SIG-M5 (cell line): ENCODE results near the gene KLHL7.
"Not testable (repeated sequence)": the region's sequence is repeated elsewhere in the genome, so short reads cannot be mapped to it uniquely, and the experiment has no call there.

ENCODE experiments used
- DNase-seq: peaks from one replicate; lab custom pipeline; 2025; lab: John Stamatoyannopoulos, UW

Gene KLHL7

DNA sequence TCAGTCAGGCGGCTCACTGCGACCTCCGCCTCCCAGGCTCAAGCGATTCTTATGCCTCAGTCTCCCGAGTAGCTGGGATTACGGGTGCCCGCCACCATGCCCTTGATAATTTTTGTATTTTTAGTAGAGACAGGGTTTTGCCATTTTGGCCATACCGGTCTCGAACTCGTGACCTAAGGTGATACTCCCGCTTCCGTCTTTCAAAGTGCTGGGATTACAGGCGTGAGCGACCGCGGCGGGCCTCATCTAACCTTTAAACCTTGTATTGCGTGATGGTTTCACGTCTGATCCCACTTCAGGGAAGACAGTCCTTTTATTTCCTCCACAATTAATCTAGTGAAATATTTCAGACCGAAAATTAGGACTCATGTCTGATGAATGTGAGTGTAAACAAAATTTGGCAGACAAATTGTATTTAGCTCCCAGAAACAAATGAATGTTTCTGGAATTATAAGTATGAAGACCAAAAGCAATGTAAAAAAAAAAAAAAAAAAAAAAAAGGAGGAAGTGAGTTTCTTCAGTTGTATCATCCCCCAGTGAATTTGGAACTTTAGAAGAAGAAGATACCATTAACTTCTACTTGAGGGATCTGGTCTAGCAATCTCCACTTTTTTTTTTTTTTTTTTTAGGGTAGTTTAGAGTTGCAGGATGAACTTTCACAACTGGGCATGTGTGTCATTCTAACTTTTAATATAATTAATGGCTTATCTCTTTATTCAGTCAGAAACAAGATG, 77.9 kb downstream of the KLHL7 start:
- peak; percentile 20 for DNase-seq

DNA sequence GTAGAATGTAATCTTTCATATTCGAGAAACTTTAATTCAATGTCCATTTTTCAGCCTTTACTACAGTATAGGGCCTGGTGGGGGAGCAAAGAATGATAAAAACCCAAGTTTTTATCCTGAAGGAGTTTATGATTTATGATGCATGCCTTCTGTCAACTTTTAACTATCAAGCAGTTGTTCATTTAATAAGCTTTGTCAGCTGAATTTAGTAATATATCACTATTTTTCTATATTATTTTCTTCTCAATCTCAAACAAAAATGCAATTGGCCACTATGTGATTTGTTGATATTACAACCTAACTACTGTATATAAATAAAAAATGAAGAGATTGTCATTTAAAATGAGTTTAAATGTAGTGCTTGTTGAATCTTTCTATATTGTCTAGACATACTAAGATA, 78.7 kb downstream of the KLHL7 start:
- DNase-seq, result no peak

DNA sequence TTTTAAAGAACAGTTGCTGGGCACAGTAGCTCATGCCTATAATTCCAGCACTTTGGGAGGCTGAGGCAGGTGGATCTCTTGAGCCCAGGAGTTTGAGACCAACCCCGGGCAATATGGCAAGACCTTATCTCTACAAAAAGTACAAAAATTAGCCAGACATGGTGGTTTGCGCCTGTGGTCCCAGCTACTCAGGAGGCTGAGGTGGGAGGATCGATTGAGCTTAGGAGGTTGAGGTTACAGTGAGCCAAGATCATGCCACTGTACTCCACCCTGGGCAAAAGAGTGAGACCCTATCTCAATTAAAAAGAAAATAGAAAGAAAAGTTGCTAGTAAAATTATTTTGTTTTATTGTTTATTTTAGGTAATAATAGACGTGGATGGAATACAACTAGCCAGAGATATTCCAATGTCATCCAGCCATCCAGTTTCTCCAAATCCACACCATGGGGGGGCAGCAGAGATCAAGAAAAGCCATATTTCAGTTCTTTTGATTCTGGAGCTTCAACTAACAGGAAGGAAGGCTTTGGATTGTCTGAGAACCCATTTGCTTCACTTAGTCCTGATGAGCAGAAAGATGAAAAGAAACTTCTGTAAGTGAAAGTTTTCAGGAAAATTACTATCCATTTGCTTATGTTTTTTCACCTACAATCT, 79.2 kb downstream of the KLHL7 start:
- DNase-seq, result no peak

DNA sequence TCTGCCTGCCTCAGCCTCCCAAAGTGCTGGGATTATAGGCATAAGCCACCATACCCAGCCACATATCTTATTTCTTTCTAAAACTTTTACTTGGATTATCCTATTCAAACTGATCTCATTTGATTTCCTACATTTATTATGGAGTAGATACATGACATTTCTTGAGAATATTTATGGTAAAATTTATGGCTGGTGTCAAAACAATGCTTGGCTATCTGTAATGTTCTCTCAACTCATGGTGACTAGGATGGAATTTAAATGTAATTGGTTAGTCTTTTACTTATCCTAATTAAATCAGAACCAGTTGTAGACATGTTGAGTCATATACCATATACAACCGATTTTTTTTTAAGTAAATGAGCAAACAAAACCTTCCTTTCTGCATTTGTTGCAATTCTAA, 80.4 kb downstream of the KLHL7 start:
- DNase-seq, result no peak

DNA sequence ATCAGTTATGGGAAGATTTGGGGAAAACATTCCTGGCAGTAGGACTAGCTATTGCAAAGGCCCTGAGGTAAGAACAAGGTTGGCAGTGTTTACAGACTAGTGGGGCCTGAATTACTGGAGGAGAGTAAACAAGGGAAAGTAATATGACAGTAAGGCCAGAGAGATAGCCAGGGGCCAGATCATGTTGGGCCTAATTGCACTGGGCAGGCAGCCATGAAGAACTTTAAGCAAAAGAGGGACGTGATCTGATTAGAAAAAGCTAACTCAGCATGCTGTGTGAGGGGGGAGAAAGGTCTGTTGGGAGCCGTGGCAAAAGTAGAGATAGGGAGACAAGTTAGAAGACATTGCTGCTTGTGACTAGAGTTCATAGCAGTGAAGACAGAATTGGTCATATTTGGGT, 85.4 kb downstream of the KLHL7 start:
- no peak for DNase-seq

DNA sequence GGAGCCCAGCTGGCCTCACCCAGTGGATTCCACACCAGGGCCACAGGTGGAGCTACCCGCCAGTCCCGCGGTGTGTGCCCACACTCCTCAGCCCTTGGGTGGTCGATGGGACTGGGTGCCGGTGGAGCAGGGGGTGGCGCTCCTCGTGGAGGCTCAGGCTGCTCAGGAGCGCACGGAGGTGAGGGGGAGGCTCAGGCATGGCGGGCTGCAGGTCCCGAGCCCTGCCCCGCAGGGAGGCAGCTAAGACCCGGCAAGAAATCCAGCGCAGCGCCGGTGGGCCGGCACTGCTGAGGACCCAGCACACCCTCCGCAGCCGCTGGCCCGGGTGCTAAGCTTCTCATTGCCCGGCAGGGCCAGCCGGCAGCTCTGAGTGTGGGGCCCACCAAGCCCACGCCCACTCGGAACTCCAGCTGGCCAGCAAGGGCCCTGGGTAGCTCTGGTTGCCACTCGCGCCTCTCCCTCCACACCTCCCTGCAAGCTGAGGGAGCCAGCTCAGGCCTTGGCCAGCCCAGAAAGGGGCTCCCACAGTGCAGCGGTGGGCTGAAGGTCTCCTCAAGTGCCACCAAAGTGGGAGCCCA, 88.2 kb downstream of the KLHL7 start:
- not testable (repeated sequence) for DNase-seq

DNA sequence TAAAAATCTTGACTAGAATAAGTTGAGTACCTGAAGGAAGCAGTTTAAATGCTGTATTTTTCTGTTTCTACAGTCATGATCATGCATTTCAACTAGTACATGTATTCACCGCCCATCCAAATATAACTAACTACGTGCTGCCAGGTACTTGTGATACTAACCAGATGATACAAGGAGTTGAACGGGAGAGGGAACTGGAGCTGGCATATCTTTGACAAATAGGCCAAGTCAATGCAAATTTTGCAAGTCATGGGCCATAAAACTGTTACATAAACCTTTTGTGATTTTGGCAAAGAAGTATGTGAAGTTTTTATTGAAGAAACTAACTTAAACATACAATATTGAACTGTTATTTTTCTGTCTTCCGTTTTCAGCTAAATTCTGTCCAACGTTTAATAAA, 90.7 kb downstream of the KLHL7 start:
- no peak for DNase-seq

DNA sequence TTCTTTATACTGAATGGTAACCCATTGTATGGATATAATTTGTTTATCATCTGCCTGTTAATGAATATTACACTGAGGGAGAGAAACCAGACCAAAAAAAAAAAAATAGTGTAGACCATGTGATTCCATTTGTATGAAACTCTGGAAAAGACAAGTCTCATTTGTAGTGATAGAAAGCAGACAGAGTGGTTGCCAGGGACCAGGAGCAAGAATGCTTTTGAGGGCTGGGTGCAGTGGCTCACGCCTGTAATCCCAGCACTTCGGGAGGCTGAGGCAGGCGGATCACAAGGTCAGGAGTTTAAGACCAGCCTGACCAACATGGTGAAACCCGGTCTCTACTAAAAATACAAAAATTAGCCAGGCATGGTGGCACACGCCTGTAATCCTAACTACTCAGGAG, 92.2 kb downstream of the KLHL7 start:
- not testable (repeated sequence) for DNase-seq

DNA sequence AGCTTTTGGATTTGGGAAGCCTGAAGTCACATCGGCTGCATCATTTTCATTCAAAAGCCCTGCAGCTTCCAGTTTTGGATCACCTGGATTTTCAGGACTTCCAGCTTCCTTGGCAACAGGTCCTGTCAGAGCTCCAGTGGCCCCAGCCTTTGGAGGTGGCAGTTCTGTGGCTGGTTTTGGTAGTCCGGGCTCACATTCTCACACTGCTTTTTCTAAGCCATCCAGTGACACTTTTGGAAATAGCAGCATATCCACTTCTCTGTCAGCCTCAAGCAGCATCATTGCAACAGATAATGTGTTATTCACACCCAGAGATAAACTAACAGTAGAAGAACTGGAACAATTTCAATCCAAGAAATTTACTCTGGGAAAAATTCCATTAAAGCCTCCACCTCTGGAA, 94.7 kb downstream of the KLHL7 start:
- no peak for DNase-seq

DNA sequence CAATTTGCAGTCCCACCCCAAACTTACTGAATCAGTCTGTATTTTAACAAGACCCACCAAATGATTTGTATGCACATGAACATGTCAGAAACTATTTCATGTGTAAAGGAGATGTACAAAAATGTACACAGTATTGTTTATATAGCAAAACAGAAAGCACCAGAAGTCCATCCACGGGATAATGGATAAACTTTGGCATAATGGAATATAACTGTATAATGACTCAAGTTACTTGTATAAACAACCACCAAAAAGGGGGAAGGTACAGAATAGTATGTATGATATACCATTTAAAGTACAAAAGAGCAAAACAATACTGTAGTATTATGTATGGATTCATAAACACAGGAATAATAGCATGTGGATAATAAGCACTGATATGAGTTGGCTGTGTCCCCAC, 98.7 kb downstream of the KLHL7 start:
- DNase-seq, result no peak

DNA sequence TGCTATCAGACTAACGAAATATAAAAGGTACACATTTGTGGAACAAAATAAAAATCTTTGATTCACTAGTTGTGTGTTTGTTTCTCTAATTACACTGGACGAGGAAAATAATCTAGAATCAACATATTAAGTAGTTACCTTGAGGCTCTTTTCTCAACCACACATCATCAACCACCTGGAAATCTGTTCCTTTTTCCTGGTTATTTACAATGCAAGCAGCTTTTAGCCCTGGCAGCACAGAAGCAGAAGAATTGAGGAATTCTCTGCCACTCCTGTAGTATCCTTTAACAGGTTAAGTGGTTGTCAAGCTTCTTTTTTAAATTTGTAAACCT, 100.0 kb downstream of the KLHL7 start:
- no peak for DNase-seq

DNA sequence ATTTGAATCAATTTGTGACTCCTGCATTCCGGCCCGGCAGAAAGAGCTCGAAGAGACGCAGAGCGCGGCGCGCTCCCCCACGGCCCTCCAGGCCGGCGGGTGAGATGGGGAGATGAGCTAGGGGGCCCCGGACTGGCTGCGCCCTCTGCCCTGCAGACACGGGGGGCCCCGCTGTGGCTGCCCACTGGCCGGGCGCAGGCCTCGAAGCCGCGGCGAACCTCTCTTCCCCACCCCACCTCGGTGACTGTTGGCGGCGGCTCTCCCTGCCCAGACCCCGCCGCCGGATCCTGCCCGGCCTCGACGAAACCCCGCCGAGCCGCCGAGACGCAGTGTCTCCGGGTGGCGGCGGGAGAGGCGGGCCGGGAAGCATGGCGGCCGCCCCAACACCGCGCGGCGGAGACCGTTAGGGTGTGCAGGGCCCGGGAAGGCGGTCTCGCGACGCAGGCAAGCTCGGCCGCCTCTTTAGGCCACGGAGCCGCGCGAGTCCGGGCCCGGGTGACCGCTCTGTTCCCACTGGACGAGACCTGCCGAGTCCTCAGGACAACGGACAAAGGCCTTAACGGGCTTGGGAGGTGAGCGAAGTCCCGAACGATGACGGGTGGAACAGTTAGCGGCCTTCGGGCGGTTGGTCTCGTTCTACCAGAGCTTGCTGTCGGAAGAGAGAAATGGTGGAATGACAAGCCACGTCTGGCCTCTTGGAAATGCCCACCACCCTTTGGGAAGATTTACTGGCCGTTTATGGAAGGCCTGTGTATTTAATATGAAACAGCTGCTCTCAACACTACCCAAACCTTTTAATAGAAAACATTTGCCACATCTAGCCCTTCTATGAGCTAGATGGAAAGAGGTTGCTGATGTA, 100.6 kb downstream of the KLHL7 start:
- DNase-seq, result no peak

DNA sequence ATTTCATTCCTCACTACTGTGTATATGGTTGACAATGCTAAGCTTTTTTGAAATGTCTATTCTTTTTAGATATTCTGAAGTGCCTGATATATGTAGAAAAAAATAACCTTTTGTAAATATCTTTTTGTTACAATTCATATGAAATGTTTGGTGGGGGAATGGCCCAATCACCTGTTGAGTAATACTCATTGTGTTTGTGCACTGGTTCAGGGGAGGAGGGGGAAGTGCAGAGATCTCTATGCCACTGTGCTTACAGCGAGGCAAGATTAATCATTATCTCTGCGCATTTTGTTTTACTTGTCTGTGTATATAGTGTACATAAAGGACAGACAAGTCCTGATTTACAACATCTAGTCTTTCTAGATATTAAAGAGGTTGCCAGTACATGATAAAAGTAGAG, 101.4 kb downstream of the KLHL7 start:
- no peak for DNase-seq

DNA sequence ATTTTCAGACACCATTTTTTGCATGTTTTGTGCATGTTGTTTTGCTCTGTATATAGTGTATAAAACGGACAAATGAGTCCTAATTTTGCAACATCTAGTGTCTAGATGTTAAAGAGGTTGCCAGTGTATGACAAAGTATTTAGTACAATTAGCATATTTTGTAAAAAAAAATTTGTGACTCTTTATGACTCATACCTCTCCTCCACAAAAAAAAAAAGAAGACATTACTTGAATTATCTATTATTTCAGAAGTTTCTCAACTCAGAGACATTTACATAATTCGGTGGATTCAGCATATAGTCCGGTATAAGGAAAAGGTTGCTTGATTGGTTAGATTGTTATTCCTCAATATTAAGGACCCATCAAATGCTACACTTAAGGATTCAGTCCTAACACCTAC, 102.3 kb downstream of the KLHL7 start:
- no peak for DNase-seq

DNA sequence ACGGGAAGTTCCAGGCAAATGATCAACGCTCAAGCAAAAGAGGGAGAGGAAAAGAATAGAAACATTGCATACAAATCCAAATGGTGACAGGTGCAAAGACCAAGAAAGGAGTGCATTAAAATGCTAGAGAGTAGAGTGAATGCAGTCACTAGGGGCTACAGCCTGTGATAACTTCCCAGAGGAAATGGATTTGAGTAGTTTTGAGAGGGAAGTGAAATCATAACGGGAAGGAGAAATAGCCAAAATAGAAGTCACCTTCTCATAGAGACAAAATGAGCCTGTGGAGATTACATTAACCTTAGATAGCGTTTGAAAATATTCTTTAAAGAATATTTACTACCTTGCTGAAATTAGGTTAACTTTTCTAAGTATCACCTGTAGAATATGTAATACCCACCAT, 102.7 kb downstream of the KLHL7 start:
- no peak for DNase-seq

DNA sequence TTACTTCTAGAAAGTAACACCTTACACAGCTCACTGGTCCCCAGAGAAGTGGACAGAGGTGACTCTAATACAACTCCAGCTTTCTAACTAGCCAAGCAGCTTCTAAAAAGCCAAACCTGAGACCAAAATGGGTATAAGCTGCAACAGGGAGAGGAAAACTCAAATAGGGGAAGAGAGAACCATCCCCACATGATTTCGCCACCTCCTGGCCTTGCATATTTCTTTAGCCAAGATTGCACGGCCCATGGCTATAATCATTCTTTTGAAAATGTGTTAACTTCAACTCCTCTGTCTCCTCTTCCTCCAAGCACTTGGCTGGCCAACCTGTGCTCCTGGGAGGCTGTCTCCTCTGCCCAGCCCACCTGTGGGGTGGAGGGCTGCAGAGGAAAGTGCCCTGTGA, 104.9 kb downstream of the KLHL7 start:
- no peak for DNase-seq

DNA sequence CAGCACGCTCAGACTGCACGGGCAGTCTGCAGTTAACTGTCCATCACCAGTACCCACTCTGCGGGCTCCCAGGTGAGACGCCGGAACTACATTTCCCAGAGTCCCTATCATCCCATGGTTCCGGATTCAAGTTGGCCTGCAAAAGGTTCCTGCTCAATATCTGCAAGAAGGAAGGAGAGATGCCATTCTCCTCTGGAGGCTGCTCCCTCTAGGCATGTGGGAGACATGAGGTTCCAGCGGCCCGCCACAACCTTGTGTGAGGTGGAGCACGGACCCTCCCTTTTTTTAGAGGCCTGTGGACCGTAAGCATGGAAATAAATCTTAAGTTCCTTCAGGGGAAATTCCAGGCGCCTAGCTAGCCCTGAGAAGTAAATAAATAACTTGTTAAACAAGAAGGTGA, 106.0 kb downstream of the KLHL7 start:
- DNase-seq, result no peak

DNA sequence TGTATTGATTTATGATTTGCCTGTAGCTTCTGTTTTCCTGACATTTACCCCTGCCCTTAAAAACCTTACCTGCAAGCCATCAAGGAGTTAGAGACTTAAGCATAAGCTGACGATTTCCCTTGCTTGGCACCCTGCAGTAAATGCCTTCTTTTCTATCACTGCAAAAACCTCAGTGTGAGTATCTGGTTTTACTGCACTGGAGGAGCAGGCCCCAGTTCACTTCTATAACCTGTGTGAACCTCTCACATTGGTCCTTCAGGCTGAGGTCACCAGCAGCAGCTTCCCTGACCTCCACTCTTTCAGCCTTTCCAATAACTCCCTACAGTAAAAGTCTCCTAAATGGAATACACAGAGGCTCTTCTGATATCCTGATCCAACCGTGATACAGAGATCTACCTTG, 106.8 kb downstream of the KLHL7 start:
- DNase-seq, result no peak

DNA sequence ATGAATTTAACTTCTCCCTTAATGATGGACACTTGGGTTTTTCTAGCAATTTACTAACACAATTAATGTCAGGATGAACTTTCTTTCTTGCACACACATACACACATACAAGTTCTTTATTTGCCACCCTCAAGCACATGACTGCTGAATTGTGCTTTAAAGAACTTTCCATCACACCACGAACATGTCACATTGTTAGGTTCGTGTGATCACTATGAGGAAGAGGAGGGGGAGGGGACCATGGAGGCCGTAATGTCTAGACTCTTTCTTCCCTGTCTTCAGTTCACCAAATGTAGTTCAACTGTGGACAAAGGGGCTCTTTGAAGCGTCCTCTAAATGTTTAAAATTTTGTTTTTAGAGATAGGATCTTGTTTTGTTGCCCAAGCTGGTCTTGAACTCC, 107.3 kb downstream of the KLHL7 start:
- no peak for DNase-seq

DNA sequence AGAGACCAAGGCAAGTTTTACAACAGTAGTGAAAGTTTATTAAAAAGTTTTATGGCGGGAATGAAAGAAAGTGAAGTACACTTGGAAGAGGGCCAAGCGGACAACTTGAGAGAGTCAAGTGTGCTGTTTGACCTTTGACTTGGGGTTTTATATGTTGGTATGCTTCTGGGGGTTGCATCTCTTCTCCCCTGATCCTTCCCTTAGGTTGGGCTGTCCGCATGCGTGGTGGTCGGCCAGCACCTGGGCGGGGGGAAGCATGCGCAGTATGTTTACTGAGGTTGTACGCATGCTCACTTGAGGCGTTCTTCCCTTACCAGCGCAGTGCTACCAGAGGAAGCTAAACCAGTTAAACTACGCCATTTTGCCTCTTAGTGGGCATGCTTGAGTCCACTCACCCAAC, 108.2 kb downstream of the KLHL7 start:
- no peak for DNase-seq

DNA sequence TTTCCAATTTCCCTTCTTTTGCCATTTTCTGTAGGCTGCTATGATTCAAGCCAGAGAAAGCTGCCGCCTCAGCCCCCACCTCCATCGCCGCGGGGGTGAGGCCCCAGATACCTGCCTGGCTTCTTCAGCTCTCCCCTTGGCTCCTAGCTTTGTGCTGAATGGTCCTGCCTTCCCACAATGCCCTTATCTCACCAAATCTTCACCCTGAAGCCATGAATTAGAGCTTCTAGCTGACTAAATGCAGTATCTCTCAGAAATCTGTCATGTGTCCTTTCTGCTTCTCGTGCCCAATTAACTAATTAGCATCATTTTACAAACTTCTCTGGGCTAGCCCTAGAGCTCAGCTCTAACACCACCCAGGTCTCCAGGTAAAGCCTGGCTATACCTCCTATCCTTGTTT, 108.8 kb downstream of the KLHL7 start:
- DNase-seq, result no peak

DNA sequence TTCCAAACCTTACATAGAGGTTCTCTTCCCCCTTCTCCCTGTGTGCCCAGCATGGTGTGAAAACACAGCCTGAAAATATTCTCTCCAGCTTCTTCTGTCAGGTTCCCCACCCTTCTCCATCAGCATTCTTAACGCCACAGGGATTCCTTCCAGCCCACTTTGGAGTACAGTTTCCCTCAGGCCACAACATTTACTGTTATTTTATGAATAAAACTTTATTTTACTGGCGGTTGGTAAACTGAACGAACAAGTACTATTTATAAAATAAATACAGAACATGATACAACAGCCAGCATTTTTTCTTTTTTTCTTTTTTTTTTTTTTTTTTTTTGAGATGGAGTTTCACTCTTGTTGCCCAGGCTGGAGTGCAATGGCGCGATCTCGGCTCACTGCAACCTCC, 109.4 kb downstream of the KLHL7 start:
- DNase-seq, result no peak

DNA sequence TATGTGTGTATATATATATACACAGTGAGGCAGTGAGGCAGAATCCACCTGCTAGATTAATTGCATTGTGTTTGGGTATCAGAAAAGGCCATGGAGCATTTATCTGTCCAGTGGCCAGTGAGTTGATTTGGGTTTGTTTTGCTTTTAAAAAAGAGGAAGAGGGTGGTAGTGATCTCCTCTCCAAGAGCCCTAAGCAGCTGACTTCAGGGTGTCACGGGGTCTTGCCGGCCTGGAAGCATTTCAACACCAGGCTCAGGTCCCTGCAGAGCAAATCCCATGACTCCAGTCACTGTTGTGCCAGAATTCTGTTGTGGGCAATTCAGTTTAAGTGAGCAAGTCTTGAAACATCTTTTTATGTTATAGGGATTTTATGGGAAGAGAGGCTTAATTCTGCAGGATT, 110.4 kb downstream of the KLHL7 start:
- no peak for DNase-seq
